H1 (cell line): ENCODE measurements around the gene OBSL1. TPM values are rescaled to one million over a fixed set of nuclear protein-coding genes. Genes with fewer than 3 reads are reported as not detected.

Experiments
- CREB1 ChIP-seq: IDR thresholded peaks from 2 replicates; pipeline ENCODE4 v1.6.1; 2012; ENCODE audit warnings: inconsistent platforms
- GABPA ChIP-seq: IDR thresholded peaks from 2 replicates; pipeline ENCODE4 v1.6.1; 2011; ENCODE audit warnings: mild to moderate bottlenecking, low read length, moderate library complexity, borderline replicate concordance; ENCODE audit not compliant: insufficient read depth
- JUND ChIP-seq: IDR thresholded peaks from 2 replicates; pipeline ENCODE4 v1.6.1; 2011; ENCODE audit warnings: mild to moderate bottlenecking, improper control_type of control experiment, low read length
- MAX ChIP-seq: IDR thresholded peaks from 2 replicates; pipeline ENCODE4 v1.6.1; 2012; ENCODE audit warnings: inconsistent platforms
- NANOG ChIP-seq: IDR thresholded peaks from 2 replicates; pipeline ENCODE4 v1.6.1; 2011; ENCODE audit warnings: low read length, low read depth, mild to moderate bottlenecking, inconsistent platforms; ENCODE audit not compliant: insufficient read depth, poor library complexity, severe bottlenecking
- POLR2A ChIP-seq, 2 experiments: IDR thresholded peaks; 1 replicate in 1 of 2; 2 replicates in 1 of 2; pipeline ENCODE4 v1.6.1; 2011; ENCODE audit warnings: low read depth in 2 of 2, low read length in 2 of 2, mild to moderate bottlenecking in 2 of 2; ENCODE audit errors: control extremely low read depth in 1 of 2
- POLR2AphosphoS5 ChIP-seq: IDR thresholded peaks from 2 replicates; pipeline ENCODE4 v1.6.1; 2011; ENCODE audit warnings: low read depth, low read length
- SIN3A ChIP-seq, 2 experiments: IDR thresholded peaks in 1 of 2; conservative IDR thresholded peaks in 1 of 2; 2 replicates each; pipeline ENCODE4 v1.6.1; 2011 to 2012; ENCODE audit warnings: low read length in 2 of 2, improper control_type of control experiment in 1 of 2, low read depth in 1 of 2, mild to moderate bottlenecking in 1 of 2
- TAF1 ChIP-seq: IDR thresholded peaks from 2 replicates; pipeline ENCODE4 v1.6.1; 2011; ENCODE audit warnings: mild to moderate bottlenecking, low read depth, low read length
- TEAD4 ChIP-seq: IDR thresholded peaks from 2 replicates; pipeline ENCODE4 v1.6.1; 2012; ENCODE audit warnings: low read depth, low read length, inconsistent platforms, mixed read lengths
- polyA plus RNA-seq, 7 experiments: library from polyadenylated mRNA; depleted of rRNA in 3 of 7; stranded (reverse) in 5 of 7; unstranded in 2 of 7; fragments of >200 nt in 5 of 7; fragments of 200-250 nt in 2 of 7; gene quantifications; 1 replicate in 5 of 7; 2 replicates in 1 of 7; 4 replicates in 1 of 7; pipeline versions ENCODE4 v1.2.1 to v1.2.3, GENCODE V29; 2011 to 2013; ENCODE audit warnings: missing spikeins in 2 of 7, mixed read lengths in 2 of 7
- total RNA-seq: library from RNA; stranded (reverse); fragmentation: NEBNext Ultra II Directional; extraction: Animal tissue kit (Norgen Biotek cat#: 25700); gene quantifications from 2 replicates; pipeline ENCODE4 v1.2.1, GENCODE V29; 2021
- TF ChIP-seq, protein P1 (sequence below): IDR thresholded peaks from 2 replicates; pipeline ENCODE4 v1.6.1; 2012; ENCODE audit warnings: inconsistent platforms

OBSL1 gene
- total and polyA plus RNA-seq, 2 of the 8 experiments (the other 6 are each of a cell fraction or from before 2014, with no cell fraction given): 116 to 127 TPM

GRCh38 chr2:219571311-219572236 lies at the start of gene OBSL1 (continued):
- TF ChIP-seq SIN3A (conservative IDR thresholded peaks at IDR 0.05 in 1 of 2, IDR thresholded peaks at IDR 0.05 in 1 of 2; ENCODE audit: low read depth in 1 of 2, low read length in 2 of 2) (0 out of 4 replicates have a peak, but pooled peaks of 1 of the 2 experiments have one; percentile 22), MAX (peak; percentile 20; the same call in 1 of the 2 replicates), TEAD4 (0 out of 2 replicates have a peak, but pooled peaks have one; percentile 13), NANOG (no peak), GABPA (no peak), POLR2A (IDR thresholded peaks at IDR 0.05; ENCODE audit: control extremely low read depth in 1 of 2, low read depth in 2 of 2, low read length in 2 of 2) (no peak; a peak in 1 of 3 replicates), JUND (no peak), CREB1 (peak; percentile 46; the same call in 1 of the 2 replicates), TAF1 (peak; percentile 65), POLR2AphosphoS5 (peak; percentile 22; the same call in 1 of the 2 replicates)
- TF ChIP-seq, protein P1, sequence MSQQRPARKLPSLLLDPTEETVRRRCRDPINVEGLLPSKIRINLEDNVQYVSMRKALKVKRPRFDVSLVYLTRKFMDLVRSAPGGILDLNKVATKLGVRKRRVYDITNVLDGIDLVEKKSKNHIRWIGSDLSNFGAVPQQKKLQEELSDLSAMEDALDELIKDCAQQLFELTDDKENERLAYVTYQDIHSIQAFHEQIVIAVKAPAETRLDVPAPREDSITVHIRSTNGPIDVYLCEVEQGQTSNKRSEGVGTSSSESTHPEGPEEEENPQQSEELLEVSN: peak; percentile 17; the same call in 1 of the 2 replicates
